GM18526 (cell line): ENCODE results near the gene SHC3.

Experiments
- POLR2A ChIP-seq: IDR thresholded peaks from 3 replicates; pipeline ENCODE4 v1.6.1; 2011; ENCODE audit not compliant: insufficient read length; ENCODE audit errors: extremely low read depth

SHC3 gene

DNA sequence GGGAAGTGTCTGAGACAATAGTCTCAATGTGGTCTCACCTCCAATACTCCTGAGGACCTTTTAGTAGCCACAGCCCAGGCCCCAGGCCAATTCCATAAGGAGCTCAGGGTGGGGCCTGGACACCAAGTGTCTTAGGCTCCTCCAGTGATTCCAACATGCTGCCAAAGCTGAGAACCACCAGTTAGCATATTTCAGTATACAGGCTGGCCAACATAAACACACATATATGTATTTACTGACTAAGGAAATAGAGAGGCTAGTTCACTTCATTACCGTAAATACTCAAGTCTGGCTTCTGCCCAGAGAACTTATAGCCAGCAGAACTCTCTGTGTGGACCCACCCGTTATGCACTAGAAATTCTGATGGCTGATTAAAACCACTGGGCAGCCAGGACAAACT is 163.3 kb downstream of the SHC3 start:
- no peak for TF ChIP-seq POLR2A

DNA sequence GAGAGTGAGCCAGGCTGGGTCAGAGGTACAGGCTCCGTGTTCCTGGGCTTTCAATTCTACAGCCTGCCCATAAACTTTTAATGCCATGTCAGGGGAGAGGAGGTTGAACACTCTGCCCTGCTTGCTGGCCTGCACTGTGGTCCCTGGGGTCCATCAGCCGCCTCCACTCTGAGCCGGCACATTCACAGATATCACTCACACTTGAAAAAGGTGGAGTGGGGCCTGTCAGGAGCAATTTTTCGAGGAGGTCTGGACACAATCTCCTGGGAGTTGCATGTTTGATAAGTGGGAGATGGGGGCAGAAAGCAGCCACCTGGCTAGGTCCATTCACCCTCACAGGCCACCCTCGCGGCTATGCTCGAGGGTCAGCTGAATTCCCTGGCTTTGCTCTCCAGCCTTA is 164.5 kb downstream of the SHC3 start:
- no peak for TF ChIP-seq POLR2A

DNA sequence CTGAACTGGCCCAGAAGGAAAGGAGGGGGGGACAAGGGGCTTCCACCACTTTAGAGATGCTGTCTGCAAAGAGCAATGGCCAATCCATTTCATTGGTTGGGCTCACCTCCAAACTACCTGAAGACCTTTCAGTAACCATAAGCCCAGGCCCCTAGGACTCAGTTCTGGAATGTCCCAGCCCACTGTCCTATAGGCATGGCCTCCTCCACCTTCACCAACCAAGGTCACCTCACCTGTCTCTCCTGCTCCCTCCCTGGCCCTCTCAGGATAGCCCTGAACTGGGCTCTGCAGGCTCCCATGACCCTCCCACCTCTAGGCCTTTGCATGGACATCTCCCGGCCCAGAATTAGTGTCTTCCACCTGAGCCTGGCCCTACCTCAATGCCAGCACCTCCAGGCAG is 165.0 kb downstream of the SHC3 start:
- TF ChIP-seq POLR2A = no peak

DNA sequence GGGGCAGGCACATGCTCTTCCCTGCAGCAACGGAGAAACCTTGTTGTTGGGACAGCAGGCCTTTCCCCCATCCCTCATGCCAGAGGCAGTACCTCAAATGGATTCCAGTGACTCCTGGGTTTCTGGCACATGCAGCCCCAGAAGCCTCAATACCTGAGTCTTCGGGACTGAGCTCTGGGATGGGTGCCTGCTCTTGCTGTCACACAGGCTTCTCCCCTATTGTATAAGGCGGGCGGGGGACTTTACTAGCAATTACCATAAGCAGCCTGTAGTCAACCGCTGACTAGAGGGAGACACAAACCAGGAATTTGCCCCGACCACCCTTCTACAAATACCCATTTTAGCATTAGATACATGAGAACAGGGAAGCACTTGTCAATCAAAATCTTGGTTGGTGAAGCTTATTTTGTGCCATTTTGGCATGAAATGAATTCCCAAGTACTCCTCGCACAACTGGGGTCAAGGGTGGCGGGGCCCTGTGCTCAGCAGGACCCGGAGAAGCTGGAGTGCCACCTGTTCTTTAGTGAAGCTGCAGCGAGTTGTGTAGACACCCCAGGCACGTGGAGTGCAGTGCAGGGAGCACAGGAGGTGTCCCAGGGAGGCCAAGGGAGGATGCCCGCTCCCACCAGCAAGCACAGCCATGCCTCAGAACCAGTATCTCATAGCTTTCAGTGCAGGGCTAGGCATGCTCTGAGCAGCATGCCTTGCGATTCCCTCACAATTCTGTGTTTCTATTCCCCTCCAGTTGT is 166.2 kb downstream of the SHC3 start:
- TF ChIP-seq POLR2A = no peak

DNA sequence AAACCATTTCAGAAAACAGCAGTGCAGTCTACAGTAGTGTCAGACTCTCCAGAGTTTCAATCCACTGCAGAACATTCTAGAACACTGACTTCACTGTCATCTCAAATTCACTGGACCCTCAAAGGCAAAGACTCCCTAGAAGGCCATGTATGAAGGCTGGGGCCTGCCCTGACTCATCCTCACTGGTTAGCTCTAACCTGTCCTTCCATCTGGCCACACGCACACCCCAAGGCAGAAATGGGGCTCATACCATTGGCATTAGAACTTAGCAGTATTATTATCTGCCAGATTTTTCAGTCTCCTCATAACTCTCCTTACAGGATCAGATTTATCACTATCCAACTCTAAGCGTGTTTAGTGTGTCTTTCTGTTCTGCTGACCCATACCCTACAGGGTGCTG is 166.9 kb downstream of the SHC3 start:
- TF ChIP-seq POLR2A = no peak

DNA sequence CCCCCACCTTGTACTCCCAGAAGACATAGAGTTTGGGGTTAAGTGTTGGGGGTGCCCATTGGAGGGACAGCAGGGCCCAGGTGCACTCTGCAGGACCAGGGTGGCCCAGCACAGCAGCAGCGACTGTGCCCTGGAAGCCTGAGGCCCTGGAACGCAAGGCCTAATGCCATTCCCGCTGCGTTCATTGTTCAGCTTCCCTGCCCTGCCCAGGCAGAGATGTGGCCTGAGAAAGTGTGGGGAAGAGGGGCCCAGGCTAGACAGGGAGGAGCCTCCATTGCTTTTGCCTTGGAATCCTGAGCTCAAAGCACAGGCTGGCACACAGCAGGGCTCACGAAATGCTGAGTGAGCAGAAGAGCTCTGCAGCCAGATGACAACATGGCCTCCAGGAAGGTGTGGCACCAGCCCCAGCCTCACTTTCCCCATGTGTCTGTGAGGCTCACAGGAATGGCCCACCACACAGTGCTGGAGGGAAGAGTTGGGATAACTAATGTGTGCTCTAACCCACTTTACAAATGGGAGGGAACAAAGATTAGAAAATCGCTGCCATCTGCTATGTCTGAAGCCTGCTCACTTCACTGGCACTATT is 168.0 kb downstream of the SHC3 start:
- TF ChIP-seq POLR2A = no peak

DNA sequence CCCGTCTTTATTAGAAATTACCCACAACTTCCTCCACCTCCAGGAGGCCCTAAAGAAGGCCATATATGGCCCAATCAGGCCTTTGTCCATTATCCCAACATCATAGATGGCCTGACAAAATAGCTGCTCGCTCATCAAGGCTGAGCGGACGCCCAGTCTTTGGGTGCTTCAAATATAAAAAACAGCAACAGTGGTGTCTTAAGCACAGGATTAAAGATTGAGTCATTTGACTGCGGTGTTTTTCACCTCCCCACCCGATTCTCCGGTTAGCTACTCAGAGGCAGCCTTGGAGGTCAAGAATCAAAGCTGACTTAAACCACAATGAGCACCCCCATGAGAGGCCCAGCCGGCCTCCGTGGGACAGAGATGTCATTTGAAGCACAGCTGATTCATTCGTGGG is 168.6 kb downstream of the SHC3 start:
- no peak for TF ChIP-seq POLR2A

DNA sequence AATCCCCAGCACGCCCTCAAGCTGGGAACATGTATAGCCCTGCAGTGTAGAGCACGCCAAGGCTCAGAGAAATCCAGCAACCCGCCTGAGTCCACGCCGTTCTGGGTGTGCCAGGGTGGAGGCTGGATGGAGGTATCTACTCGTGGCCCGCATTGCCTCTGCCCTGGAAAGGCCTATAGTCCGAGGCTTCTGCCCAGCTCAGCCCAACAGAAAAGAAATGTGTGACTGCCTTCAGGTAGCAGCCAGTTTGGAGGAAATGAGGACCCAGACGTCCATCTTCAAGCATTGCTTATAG is 169.1 kb downstream of the SHC3 start:
- no peak for TF ChIP-seq POLR2A

DNA sequence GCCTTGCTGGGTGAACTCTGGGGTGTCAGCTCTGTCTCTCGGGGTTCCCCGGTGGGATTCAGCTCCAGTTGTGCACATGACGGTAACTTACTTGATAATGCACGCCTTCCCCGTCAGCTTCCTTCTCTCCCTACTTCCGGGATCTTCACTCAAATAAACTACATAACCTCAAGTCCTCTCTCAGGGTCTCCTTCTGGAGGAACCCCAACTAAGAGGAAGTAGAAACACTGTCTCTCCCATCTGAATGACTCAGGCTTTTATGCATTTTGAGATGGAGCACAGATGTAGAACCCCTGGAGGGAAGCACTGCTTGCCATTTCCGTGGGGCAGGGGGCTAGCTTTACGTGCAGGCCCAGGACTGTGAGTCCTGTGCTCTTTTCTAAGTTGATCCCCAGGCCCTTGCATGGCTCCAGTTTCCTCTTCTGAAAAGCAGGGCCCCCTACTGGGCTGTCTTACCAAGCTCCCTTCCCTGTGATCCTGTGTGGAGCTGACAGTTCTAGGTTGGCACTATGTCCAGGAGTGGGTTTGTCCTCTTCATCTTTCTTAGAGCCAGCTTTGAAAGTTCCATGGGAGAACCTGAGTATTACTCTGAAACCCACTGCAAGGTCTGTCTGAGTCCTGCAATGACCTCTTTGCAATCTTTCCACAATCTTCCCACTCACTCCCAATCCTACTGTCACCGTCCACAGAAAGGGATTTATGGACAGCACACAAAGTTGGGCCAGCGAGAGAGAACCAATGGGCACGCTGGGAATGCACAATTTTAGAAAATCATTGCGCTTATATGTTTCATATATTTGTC is 169.7 kb downstream of the SHC3 start:
- no peak for TF ChIP-seq POLR2A

DNA sequence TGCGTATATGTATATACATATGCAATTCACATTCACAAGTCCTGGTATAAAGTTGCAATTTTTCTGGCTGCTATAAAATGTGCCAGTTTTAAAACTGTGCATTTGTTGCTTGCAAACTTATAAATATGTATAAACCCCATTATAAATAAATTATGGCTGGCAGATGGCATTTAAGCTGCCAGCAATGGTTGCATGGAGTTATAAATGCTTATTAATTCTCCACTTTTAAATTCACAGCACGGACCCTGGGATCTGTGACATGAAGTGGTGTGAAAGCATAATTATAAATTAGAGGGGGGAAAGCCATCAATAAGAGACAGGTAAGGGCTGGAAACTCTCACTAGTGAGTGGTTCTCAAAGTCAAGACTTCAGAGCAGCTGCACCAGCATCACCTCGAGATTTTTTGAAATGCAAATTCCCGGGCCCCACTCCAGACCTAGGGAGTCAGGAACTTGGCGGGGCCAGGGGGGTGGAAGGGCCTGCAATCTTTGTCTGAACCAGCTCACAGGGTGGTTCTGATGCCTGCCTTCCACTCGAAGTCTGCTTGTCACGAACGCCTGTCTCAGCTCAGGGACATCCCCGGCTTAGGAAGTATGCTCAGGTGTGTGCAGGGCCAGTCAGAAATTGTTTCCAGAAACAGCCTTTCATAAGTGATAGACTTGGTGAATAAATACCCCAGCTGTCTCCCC is 170.4 kb downstream of the SHC3 start:
- no peak for TF ChIP-seq POLR2A

DNA sequence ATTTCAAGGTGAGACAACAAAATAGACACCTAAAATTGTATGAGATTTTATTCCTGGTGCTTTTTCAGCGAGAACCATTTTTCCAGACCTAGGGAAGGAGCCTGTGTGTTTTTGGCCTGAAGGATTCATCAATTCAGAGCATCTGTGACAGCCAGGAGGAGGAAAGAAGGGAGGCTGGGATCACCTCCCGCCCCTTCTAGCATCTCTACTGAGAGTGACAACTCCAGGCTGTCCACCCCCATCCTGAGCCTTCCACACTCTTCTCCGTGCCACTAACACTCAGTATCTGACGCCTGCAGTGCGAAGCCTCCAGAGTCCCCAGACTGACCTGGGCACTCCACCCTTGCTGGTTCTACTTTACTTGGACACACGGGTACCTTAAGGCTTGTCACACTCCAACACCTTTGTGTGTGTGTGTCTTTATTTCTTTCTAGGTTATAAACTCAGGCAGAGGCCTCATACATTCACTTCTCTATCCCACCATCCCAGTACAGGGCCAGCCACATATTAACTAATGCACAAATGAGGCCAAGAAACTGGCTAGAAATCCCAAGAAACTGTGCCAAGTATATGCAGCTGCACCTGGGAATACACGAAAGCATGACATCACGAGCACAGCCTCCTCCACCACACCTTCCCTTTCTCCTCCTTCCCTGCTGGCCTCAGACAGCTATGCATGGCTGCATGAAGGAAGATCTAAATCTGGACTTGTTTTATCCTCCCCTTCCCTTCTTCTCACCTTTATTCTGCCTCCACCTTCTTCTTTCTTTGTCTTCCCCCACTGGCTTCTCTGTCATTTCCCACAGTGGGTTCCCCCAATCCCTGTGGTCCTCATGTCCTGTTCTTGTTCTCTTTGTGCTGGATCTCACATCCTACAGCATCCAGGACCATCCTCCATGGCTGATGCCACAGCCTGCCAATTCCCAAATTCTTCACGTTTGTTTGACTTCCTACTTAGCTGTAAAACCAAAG is 171.3 kb downstream of the SHC3 start:
- TF ChIP-seq POLR2A = no peak

DNA sequence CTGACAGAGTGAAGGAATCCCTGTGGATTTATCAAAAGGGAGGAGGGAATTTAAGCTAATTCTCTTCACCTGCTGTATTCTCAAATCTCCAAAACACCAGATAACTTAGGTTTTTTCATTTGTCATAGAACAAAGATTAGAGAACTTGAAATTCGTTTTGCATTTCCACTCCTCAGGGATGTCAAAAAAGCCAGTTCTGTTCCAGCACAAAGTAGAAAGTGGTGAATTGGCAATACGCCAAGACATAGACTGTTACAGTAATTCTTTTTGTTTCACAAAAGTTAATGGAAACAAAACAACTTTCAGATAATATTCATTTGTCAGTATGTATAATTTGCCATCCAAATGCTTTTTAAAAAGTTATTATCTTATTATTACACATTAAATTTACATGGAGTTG is 172.4 kb downstream of the SHC3 start:
- TF ChIP-seq POLR2A = no peak

DNA sequence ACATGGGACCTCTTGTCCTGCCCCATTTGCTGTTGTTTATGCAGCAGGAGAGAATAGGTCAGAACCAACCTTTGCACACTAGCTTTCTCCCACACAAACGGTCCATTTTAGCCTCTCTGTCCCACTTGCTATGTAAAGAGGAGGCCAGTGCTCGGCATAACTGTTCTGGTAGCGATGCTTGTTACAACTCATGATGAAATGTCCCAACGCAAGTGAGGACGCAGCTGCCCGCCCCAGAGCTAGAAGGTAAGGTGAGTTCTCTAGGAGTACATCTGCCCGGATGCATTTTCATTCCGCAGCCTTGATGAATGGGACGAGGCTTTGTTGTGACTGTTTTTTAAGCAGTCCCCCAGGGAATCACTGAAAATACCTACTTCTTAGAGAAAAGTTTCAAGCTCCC is 173.3 kb downstream of the SHC3 start:
- no peak for TF ChIP-seq POLR2A

DNA sequence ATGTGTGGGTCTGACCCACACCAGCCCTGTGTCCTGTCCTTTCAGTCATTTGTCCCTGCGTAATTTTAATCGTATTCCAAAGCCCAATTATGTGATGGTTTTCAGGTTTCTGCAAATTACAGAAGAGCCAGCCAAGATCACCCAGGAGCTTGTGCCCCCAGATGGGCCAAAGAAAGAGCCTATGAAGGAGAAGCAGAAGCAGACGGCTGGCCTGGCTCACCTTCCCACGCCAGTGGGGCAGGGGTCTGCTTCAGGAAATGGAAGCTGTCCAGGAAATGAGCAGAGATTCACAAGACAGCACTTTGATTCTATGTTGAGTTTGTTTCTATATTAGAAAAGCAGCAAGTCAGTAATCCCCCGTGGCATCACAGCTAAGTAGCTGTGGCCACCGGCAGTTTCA is 175.6 kb downstream of the SHC3 start:
- no peak for TF ChIP-seq POLR2A
